Omental fat pad (tissue), 4 donors: ENCODE measurements around the gene HBM. TPM values are rescaled to one million over a fixed set of nuclear protein-coding genes. Genes with fewer than 3 reads are reported as not detected.
"Not testable (repeated sequence)": the region's sequence is repeated elsewhere in the genome, so short reads cannot be mapped to it uniquely, and the experiment has no call there.

Source experiments
- ATAC-seq: fragments of 150-250 bp; one replicate; pipeline ENCODE4 v1.9.1; 2016; ENCODE audit warnings: mild to moderate bottlenecking, moderate library complexity; ENCODE audit not compliant: low FRiP score
- DNase-seq: peaks from one replicate; pipeline ENCODE4 v3.0.0-alpha.2; 2019; ENCODE audit warnings: low spot score
- total RNA-seq, 4 donors: library from RNA; depleted of rRNA; stranded (reverse); fragments of >200 nt; gene quantifications; one replicate each; pipeline ENCODE4 v1.1.0, GENCODE V29; 2016
- TF ChIP-seq, protein P1 (sequence below), 3 donors: fragments of 450-650 bp; IDR thresholded peaks; one replicate each; pipeline ENCODE4 v1.5.1; 2016 to 2017; ENCODE audit warnings: antibody characterized with exemption in 3 of 3, mild to moderate bottlenecking in 3 of 3, moderate library complexity in 2 of 3

HBM gene
- total RNA-seq, 4 donors from 2014 or later, result not detected

DNA sequence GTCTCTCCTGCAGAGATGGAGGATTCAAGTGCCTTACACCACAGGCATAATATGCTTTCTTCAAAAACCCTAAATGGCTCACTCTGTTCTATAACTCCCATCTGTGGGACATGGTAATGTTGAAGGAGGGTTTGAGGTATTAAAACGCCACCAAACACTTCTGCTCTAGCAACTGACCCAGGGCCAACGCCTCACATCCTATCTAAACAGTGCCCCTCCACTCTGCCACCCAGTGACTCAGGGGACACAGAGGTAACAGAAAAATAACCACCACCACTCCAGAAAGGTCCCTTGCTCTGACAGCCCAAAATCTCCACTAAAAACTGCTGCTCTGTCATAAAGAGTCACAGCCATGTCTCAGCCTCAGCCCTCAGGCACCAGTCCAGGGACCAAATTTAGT, 45.0 kb upstream of the HBM start:
- TF ChIP-seq, protein P1, sequence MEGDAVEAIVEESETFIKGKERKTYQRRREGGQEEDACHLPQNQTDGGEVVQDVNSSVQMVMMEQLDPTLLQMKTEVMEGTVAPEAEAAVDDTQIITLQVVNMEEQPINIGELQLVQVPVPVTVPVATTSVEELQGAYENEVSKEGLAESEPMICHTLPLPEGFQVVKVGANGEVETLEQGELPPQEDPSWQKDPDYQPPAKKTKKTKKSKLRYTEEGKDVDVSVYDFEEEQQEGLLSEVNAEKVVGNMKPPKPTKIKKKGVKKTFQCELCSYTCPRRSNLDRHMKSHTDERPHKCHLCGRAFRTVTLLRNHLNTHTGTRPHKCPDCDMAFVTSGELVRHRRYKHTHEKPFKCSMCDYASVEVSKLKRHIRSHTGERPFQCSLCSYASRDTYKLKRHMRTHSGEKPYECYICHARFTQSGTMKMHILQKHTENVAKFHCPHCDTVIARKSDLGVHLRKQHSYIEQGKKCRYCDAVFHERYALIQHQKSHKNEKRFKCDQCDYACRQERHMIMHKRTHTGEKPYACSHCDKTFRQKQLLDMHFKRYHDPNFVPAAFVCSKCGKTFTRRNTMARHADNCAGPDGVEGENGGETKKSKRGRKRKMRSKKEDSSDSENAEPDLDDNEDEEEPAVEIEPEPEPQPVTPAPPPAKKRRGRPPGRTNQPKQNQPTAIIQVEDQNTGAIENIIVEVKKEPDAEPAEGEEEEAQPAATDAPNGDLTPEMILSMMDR (IDR thresholded peaks at IDR 0.05), result no peak
- ATAC-seq, result no peak
- no peak for DNase-seq

DNA sequence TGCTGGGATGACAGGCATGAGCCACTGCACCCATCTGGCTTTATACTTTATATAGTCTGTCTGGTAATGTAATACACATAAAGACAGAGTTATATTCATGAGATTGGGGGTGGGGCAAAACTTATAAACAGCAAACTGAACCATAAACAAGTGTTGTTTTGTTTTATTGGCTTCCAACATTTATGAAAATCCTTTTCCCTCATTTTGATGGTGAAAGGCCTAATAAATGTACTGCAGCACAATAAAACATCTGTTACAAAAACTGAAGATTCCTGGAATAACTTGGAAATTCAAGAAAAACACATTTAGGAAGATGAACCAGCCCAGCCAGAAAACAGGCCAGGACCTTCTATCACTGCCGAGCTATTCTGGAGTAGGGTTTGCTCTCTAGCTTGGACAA, 43.4 kb upstream of the HBM start:
- no peak for DNase-seq
- ATAC-seq, result no peak
- TF ChIP-seq, protein P1 (IDR thresholded peaks at IDR 0.05), result no peak

DNA sequence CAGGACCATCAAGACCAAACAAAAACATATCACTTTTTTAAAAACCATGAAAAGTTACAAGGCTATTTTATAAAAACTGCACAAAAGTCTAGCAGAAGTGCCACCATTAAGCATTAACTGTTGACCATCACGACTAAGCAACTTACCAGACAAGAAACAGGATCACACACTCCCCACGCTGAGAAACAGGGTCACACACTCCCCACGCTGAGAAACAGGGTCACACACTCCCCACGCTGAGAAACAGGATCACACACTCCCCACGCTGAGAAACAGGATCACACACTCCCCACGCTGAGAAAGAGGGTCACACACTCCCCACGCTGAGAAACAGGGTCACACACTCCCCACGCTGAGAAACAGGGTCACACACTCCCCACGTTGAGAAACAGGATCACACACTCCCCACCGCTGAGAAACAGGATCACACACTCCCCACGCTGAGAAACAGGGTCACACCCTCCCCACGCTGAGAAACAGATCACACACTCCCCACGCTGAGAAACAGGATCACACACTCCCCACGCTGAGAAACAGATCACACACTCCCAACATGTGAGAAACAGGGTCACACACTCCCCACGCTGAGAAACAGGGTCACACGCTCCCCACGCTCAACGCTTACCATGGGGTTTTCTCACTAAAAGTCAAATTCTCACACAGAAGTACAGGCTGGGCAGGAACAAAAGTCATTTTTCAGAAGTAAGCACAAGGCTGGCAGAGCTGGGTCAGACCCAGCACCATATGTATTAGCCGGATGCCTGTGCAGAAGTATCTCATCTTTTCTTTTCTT, 42.0 kb upstream of the HBM start:
- not testable (repeated sequence) for ATAC-seq, DNase-seq

DNA sequence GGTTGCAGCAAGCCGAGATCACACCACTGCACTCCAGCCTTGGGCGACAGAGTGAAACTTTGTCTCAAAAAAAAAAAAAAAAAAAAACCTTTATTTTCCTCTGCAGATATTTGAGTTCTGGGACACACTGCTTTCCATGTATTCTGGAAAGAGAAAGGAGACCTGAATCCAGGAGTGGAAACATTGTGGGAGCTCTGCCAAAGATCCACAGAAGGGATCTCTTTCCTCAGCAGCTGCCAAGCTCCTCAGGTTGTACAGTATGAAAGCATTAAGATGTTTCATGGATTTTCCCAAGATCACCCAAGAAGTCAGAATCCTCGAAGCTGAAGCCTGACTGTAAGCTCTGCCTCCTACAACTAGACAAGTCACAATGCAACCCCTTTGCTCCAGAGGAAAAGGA, 40.8 kb upstream of the HBM start:
- TF ChIP-seq, protein P1 (IDR thresholded peaks at IDR 0.05), result no peak
- ATAC-seq (no peak), DNase-seq (no peak)

DNA sequence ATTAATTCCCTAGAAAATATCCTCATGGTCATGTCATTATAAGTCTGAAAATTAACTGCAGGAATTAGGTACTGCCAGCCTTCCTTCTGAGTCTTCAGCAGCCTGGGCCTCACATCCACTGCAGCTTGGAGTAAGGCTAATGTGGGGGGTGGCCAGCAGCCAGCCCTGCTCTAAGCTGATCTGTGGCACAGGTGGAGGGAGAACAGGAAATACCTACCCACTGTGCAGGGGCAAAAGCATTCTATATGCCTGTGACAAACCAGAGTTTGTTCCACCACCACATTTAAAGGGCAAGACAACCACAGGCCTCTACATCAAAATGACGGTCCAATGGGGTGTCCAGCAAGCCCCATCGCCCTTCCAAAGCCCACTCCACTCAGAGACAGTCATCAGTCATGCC, 36.7 kb upstream of the HBM start:
- TF ChIP-seq, protein P1 (IDR thresholded peaks at IDR 0.05), result no peak
- ATAC-seq (no peak), DNase-seq (no peak)

DNA sequence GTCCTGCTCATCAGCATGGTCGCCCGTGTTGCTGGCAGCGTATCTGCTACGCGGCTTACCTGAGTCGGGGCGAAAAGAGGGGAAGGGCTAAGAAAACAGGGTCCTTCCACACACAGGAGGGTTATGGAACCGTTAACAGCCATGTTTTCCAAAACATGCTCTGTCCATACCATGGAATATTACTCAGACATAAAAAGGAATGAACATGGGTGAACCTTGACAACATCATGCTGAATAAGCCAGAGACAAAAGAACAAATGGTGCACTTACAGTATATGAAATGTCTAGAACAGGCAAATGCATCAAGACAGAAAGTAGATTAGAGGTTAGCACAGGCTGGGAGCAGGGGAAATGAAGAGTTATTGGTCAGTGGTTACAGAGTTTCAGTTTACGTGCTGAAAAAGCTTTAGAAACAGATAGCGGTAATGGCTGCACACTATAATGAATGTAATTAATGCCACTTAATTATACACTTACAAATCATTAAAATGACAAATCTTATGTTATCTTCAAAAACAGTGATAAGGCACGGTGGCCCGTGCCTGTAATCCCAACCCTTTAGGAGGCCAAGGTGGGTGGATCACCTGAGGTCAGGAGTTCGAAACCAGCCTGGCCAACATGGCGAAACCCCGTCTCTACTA, 35.1 kb upstream of the HBM start:
- TF ChIP-seq, protein P1 (IDR thresholded peaks at IDR 0.05), result no peak
- ATAC-seq (no peak), DNase-seq (no peak)

DNA sequence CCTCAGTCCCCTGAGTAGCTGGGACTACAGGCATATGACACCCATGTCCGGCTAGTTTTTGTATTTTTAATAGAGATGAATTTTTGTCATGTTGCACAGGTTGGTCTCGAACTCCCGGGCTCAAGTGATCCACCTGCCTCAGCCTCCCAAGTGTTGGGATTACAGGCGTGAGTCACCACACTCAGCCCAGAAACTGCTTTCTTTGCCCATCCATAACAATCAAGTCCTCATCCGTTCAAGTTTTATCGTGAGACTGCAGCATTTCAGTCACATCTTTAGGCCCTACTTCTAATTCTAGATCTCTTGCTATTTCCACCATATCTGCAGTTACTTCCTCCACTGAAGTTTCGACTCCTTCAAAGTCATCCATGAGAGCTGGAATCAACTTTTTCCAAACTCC, 33.7 kb upstream of the HBM start:
- no peak for ATAC-seq
- DNase-seq, result no peak
- TF ChIP-seq, protein P1 (IDR thresholded peaks at IDR 0.05), result no peak
